Measurements from ENCODE around the gene SND1. TPM values are rescaled to one million over a fixed set of nuclear protein-coding genes. Genes with fewer than 3 reads are reported as not detected.
"Not testable (repeated sequence)": the region's sequence is repeated elsewhere in the genome, so short reads cannot be mapped to it uniquely, and the experiment has no call there.

Gene SND1
- total and polyA plus RNA-seq, 4 donors, result 59.4 to 214 (median 84.1) TPM

- Histone ChIP-seq H3K4me1 (ENCODE audit: control insufficient read depth in 4 of 4, insufficient read depth in 4 of 4, low read length in 3 of 4) (peaks cover 0 to 22% (median 17%) of the 10 kb centered on the region in 4 donors), H3K9ac (ENCODE audit: low read depth in 1 of 2, low read length in 2 of 2) (no peak overlapping the region), H3K27ac (ENCODE audit: low read depth in 1 of 2, low read length in 2 of 2) (no peak overlapping the region), H3K27me3 (ENCODE audit: control insufficient read depth in 4 of 4, insufficient read depth in 4 of 4, low read length in 3 of 4) (no peaks in the 10 kb centered on the region), H3K36me3 (ENCODE audit: control insufficient read depth in 4 of 4, insufficient read depth in 3 of 4, low read depth in 1 of 4, low read length in 3 of 4) (peaks cover 0 to 6% (median 0%) of the 10 kb centered on the region in 4 donors), H3K9me3 (ENCODE audit: control insufficient read depth in 4 of 4, low read length in 3 of 4) (no peaks in the 10 kb centered on the region), H3K4me3 (ENCODE audit: low read depth in 1 of 3, low read length in 3 of 3) (no peak overlapping the region)
- DNase-seq (ENCODE audit: low spot score), result no peak
- 83% methylated on average over 5 of the region's 5 CpGs for WGBS
- TF ChIP-seq YY1 (IDR thresholded peaks at IDR 0.05), result no peak
- no peak for TF ChIP-seq HNF4A (conservative IDR thresholded peaks at IDR 0.05)
- no peak for TF ChIP-seq HNF4G (IDR thresholded peaks at IDR 0.05)
- TF ChIP-seq TAF1 (conservative IDR thresholded peaks at IDR 0.05), result no peak
- no peak for TF ChIP-seq SP1 (IDR thresholded peaks at IDR 0.05)
- TF ChIP-seq ATF3 (IDR thresholded peaks at IDR 0.05), result no peak
- no peak for TF ChIP-seq RAD21 (IDR thresholded peaks at IDR 0.05)
- TF ChIP-seq FOXA2 (IDR thresholded peaks at IDR 0.05), result no peak
- no peak for TF ChIP-seq GABPA (IDR thresholded peaks at IDR 0.05 in 1 of 2, conservative IDR thresholded peaks at IDR 0.05 in 1 of 2)
- TF ChIP-seq CTCF (IDR thresholded peaks at IDR 0.05; ENCODE audit: low read depth, low read length, missing input control), result no peak
- no peak for TF ChIP-seq RXRA (IDR thresholded peaks at IDR 0.05)
- TF ChIP-seq NR2F2 (IDR thresholded peaks at IDR 0.05), result no peak
- no peak for TF ChIP-seq JUND (IDR thresholded peaks at IDR 0.05)
- no peak for TF ChIP-seq REST (IDR thresholded peaks at IDR 0.05)
- TF ChIP-seq MAX (IDR thresholded peaks at IDR 0.05), result no peak
Measured at GRCh38 chr7:127901895-127902703, 250.1 kb downstream of the SND1 start.

GRCh38 chr7:127902753-127903152, 250.8 kb downstream of the SND1 start:
- H3K36me3 ChIP-seq (ENCODE audit: control insufficient read depth in 4 of 4, insufficient read depth in 3 of 4, low read depth in 1 of 4, low read length in 3 of 4); H3K9me3 ChIP-seq (ENCODE audit: control insufficient read depth in 4 of 4, low read length in 3 of 4); H3K27ac ChIP-seq (ENCODE audit: low read depth in 1 of 2, low read length in 2 of 2); DNase-seq (ENCODE audit: low spot score); H3K9ac ChIP-seq (ENCODE audit: low read depth in 1 of 2, low read length in 2 of 2); H3K27me3 ChIP-seq (ENCODE audit: control insufficient read depth in 4 of 4, insufficient read depth in 4 of 4, low read length in 3 of 4); H3K4me3 ChIP-seq (ENCODE audit: low read depth in 1 of 3, low read length in 3 of 3): not testable (repeated sequence)
- H3K4me1 ChIP-seq (ENCODE audit: control insufficient read depth in 4 of 4, insufficient read depth in 4 of 4, low read length in 3 of 4), result peaks cover 0 to 22% (median 17%) of the 10 kb centered on the region in 4 donors
- WGBS, result 93% methylated on average over 6 of the region's 6 CpGs

Measured in liver (tissue), 9 donors.